ENCODE results near the gene PRKG2. TPM values are rescaled to one million over a fixed set of nuclear protein-coding genes. Genes with fewer than 3 reads are reported as not detected.

The PRKG2 gene
- polyA plus RNA-seq, 1 of the 3 experiments (the other 2 are of a cell fraction), result not detected

DNA sequence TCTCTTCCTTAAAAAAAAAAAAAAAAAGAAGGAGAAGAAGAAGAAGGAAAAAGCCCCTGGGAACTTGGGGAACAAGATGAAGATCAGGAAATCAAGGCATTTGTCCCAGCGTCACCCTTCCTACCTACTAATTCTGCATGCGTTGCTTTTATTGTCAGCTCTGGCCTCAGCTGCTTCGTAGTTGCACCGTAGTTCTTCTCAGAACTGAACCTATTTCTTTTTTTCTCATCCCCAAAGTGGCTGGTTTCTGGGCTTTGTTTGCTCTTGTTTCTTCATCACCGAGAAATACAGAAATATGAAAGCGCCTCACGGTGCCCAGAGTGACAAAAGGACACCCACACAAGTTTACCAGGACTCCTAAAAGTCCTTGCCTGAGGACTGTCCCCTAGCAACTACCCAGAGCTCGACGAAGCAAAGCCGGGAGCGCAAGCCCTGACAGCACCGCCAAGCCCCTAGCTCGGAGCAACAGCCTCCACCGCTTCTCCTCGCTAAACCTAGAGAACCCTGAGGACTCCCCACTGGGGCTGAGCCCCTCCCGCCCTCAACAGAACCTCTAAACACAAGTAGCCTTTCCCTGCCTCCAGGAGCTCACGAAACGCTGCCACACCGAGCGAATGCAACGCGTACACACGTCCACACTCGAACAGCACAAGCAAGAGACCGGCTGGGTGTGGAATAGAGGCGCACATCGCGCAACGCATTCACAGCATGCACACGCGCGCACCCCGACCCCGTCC lies 710 bp downstream of the PRKG2 start (continued):
- TF ChIP-seq, protein P1, sequence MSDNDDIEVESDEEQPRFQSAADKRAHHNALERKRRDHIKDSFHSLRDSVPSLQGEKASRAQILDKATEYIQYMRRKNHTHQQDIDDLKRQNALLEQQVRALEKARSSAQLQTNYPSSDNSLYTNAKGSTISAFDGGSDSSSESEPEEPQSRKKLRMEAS (IDR thresholded peaks at IDR 0.05; ENCODE audit: low read depth), result no peak
- no peak for TF ChIP-seq TEAD4 (IDR thresholded peaks at IDR 0.05; ENCODE audit: borderline replicate concordance, insufficient read depth)

DNA sequence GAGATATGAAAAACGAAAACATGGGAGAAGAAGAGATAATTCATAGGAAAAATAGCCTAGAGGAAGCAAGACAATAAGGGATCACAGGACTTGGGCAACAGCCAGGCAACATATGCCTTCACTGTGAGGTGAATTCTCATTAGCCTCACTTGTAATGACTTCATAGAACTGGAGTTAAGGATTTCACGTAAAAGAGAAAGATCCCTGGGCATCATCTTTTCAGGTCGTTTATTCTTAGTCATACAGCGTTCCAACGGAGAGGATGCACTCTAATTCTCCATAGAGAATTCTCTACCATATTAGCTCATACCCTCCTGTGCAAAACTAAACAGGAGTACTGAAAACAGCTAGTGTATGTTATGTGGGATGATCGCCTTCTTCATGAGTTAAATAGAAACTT lies 1.4 kb downstream of the PRKG2 start:
- no peaks in the 10 kb centered on the region for H4K20me1 ChIP-seq (ENCODE audit: insufficient read depth)
- H3K9me3 ChIP-seq, result no peaks in the 10 kb centered on the region
- DNase-seq, result no peak
- H3K9ac ChIP-seq, result no peak overlapping the region
- H3K27ac ChIP-seq (ENCODE audit: low read depth in 2 of 2, low read length in 1 of 2), result no peak overlapping the region
- POLR2A ChIA-PET, result no interaction called here
- H3K36me3 ChIP-seq (replicated peaks in 1 of 2; ENCODE audit: control insufficient read depth in 1 of 2, insufficient read depth in 2 of 2, low read length in 1 of 2), result no peaks in the 10 kb centered on the region
- TF ChIP-seq GATA2 (CRISPR knock-in tag; IDR thresholded peaks at IDR 0.05) (no peak), EZH2phosphoT487 (IDR thresholded peaks at IDR 0.05; ENCODE audit: borderline replicate concordance, low read depth) (no peak), RCOR1 (IDR thresholded peaks at IDR 0.05; ENCODE audit: low read length) (no peak), RXRA (IDR thresholded peaks at IDR 0.05; ENCODE audit: borderline replicate concordance, low read depth) (no peak), EP300 (IDR thresholded peaks at IDR 0.05; ENCODE audit: borderline replicate concordance in 1 of 2, low read depth in 1 of 2, low read length in 1 of 2) (no peak), SIN3A (IDR thresholded peaks at IDR 0.05; ENCODE audit: borderline replicate concordance, low read depth, low read length) (no peak), FOSL2 (IDR thresholded peaks at IDR 0.05; ENCODE audit: borderline replicate concordance, low read depth) (no peak)
- TF ChIP-seq, protein P2, sequence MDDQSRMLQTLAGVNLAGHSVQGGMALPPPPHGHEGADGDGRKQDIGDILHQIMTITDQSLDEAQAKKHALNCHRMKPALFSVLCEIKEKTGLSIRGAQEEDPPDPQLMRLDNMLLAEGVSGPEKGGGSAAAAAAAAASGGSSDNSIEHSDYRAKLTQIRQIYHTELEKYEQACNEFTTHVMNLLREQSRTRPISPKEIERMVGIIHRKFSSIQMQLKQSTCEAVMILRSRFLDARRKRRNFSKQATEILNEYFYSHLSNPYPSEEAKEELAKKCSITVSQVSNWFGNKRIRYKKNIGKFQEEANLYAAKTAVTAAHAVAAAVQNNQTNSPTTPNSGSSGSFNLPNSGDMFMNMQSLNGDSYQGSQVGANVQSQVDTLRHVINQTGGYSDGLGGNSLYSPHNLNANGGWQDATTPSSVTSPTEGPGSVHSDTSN (IDR thresholded peaks at IDR 0.05), result no peak
- TF ChIP-seq, protein P3, sequence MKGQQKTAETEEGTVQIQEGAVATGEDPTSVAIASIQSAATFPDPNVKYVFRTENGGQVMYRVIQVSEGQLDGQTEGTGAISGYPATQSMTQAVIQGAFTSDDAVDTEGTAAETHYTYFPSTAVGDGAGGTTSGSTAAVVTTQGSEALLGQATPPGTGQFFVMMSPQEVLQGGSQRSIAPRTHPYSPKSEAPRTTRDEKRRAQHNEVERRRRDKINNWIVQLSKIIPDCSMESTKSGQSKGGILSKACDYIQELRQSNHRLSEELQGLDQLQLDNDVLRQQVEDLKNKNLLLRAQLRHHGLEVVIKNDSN (IDR thresholded peaks at IDR 0.05; ENCODE audit: borderline replicate concordance, low read depth), result no peak
- TF ChIP-seq, protein P1 (IDR thresholded peaks at IDR 0.05; ENCODE audit: low read depth), result no peak
- no peaks in the 10 kb centered on the region for H3F3A ChIP-seq (replicated peaks; ENCODE audit: insufficient read depth)
- H3K79me2 ChIP-seq (ENCODE audit: insufficient read depth), result no peaks in the 10 kb centered on the region
- 9% methylated on average over 6 of the region's 6 CpGs for WGBS (ENCODE audit: low lambda C conversion rate)
- H3K4me2 ChIP-seq, result no peak overlapping the region
- H3K4me3 ChIP-seq (ENCODE audit: low read depth in 2 of 2, low read length in 1 of 2), result no peak overlapping the region
- CTCF ChIA-PET, result no interaction called here
- H3K4me1 ChIP-seq (ENCODE audit: control insufficient read depth in 1 of 2, insufficient read depth in 2 of 2, low read depth in 1 of 2, low read length in 1 of 2), result no peaks in the 10 kb centered on the region
- peaks cover 30% of the 10 kb centered on the region for H3K27me3 ChIP-seq (ENCODE audit: insufficient read depth)
- H2AFZ ChIP-seq (ENCODE audit: low read depth), result no peak overlapping the region
- no peaks in the 10 kb centered on the region for H3K9me2 ChIP-seq

DNA sequence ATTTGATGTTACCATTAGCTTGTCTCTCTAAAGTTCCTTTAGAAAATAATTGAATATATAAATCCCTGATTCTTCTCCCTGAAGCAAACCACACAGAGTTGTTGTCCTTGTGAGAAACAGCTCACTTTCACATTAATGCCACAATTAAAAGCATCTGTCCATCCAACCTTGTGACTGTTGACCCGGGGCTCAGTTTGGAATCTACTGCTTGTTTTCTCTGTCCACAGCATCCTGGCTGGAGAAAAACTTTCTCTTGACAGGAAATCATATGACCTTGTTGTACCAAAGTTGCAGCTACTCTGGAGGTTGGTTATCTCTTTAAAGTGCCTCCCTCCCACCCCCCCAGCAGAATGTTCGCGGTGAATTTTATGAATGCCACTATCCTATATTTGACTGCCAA lies 3.1 kb downstream of the PRKG2 start:
- 4% methylated on average over 3 of the region's 3 CpGs for WGBS (ENCODE audit: low lambda C conversion rate)
- no peak overlapping the region for H3K4me3 ChIP-seq (ENCODE audit: low read depth in 2 of 2, low read length in 1 of 2)
- H4K20me1 ChIP-seq (ENCODE audit: insufficient read depth), result no peaks in the 10 kb centered on the region
- no peak overlapping the region for H3K9ac ChIP-seq
- H2AFZ ChIP-seq (ENCODE audit: low read depth), result no peak overlapping the region
- ChIA-PET CTCF (interaction anchor here (1.0 kb wide), 1 partner anchor 140 kb away, joined by 3 read pairs; no protein-coding TSS in a partner anchor), POLR2A (no interaction called here)
- no peaks in the 10 kb centered on the region for H3K79me2 ChIP-seq (ENCODE audit: insufficient read depth)
- H3K27ac ChIP-seq (ENCODE audit: low read depth in 2 of 2, low read length in 1 of 2), result no peak overlapping the region
- H3K9me3 ChIP-seq, result no peaks in the 10 kb centered on the region
- DNase-seq, result no peak
- H3K36me3 ChIP-seq (replicated peaks in 1 of 2; ENCODE audit: control insufficient read depth in 1 of 2, insufficient read depth in 2 of 2, low read length in 1 of 2), result no peaks in the 10 kb centered on the region
- no peaks in the 10 kb centered on the region for H3K9me2 ChIP-seq
- H3K4me1 ChIP-seq (ENCODE audit: control insufficient read depth in 1 of 2, insufficient read depth in 2 of 2, low read depth in 1 of 2, low read length in 1 of 2), result no peaks in the 10 kb centered on the region
- no peak overlapping the region for H3K4me2 ChIP-seq
- peaks cover 30% of the 10 kb centered on the region for H3K27me3 ChIP-seq (ENCODE audit: insufficient read depth)
- H3F3A ChIP-seq (replicated peaks; ENCODE audit: insufficient read depth), result no peaks in the 10 kb centered on the region
- no peak for TF ChIP-seq FOXM1 (IDR thresholded peaks at IDR 0.05; ENCODE audit: low read depth)
- no peak for TF ChIP-seq NRF1 (IDR thresholded peaks at IDR 0.05; ENCODE audit: low read depth, low read length)
- TF ChIP-seq, protein P2 (IDR thresholded peaks at IDR 0.05), result no peak
- no peak for TF ChIP-seq RAD21 (IDR thresholded peaks at IDR 0.05; ENCODE audit: low read length)
- TF ChIP-seq, protein P4, sequence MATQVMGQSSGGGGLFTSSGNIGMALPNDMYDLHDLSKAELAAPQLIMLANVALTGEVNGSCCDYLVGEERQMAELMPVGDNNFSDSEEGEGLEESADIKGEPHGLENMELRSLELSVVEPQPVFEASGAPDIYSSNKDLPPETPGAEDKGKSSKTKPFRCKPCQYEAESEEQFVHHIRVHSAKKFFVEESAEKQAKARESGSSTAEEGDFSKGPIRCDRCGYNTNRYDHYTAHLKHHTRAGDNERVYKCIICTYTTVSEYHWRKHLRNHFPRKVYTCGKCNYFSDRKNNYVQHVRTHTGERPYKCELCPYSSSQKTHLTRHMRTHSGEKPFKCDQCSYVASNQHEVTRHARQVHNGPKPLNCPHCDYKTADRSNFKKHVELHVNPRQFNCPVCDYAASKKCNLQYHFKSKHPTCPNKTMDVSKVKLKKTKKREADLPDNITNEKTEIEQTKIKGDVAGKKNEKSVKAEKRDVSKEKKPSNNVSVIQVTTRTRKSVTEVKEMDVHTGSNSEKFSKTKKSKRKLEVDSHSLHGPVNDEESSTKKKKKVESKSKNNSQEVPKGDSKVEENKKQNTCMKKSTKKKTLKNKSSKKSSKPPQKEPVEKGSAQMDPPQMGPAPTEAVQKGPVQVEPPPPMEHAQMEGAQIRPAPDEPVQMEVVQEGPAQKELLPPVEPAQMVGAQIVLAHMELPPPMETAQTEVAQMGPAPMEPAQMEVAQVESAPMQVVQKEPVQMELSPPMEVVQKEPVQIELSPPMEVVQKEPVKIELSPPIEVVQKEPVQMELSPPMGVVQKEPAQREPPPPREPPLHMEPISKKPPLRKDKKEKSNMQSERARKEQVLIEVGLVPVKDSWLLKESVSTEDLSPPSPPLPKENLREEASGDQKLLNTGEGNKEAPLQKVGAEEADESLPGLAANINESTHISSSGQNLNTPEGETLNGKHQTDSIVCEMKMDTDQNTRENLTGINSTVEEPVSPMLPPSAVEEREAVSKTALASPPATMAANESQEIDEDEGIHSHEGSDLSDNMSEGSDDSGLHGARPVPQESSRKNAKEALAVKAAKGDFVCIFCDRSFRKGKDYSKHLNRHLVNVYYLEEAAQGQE (IDR thresholded peaks at IDR 0.05; ENCODE audit: low read depth, low read length), result no peak
- no peak for TF ChIP-seq YY1 (IDR thresholded peaks at IDR 0.05; ENCODE audit: low read depth)
